Endothelial cell (in vitro differentiated cells): ENCODE data around the gene DDX3X. TPM values are rescaled to one million over a fixed set of nuclear protein-coding genes. Genes with fewer than 3 reads are reported as not detected.
"Not testable (repeated sequence)": the region's sequence is repeated elsewhere in the genome, so short reads cannot be mapped to it uniquely, and the experiment has no call there.

ENCODE experiments used
- DNase-seq: peaks from one replicate; pipeline ENCODE4 v3.0.0; 2021; ENCODE audit warnings: low spot score
- H3K27ac Mint-ChIP-seq: one replicate; pipeline ENCODE4 v1.8.0; 2021; ENCODE audit warnings: mixed read lengths, inconsistent platforms; ENCODE audit not compliant: unreplicated experiment
- H3K27me3 Mint-ChIP-seq: one replicate; pipeline ENCODE4 v1.8.0; 2021; ENCODE audit warnings: mild to moderate bottlenecking, moderate library complexity, mixed read lengths, inconsistent platforms; ENCODE audit not compliant: unreplicated experiment
- H3K36me3 Mint-ChIP-seq: one replicate; pipeline ENCODE4 v1.8.0; 2021; ENCODE audit warnings: mild to moderate bottlenecking, low read depth, mixed read lengths, inconsistent platforms; ENCODE audit not compliant: unreplicated experiment
- H3K4me1 Mint-ChIP-seq: one replicate; pipeline ENCODE4 v1.8.0; 2021; ENCODE audit warnings: mild to moderate bottlenecking, mixed read lengths, inconsistent platforms; ENCODE audit not compliant: unreplicated experiment
- H3K4me3 Mint-ChIP-seq: one replicate; pipeline ENCODE4 v1.8.0; 2021; ENCODE audit warnings: mild to moderate bottlenecking, mixed read lengths, inconsistent platforms; ENCODE audit not compliant: unreplicated experiment
- H3K9me3 Mint-ChIP-seq: one replicate; pipeline ENCODE4 v1.8.0; 2021; ENCODE audit warnings: mixed read lengths, inconsistent platforms; ENCODE audit not compliant: unreplicated experiment
- total RNA-seq: library from RNA; stranded (reverse); fragmentation: NEBNext Ultra II Directional; extraction: Animal tissue kit (Norgen Biotek cat#: 25700); gene quantifications from one replicate; pipeline ENCODE4 v1.2.1, GENCODE V29; 2021; ENCODE audit not compliant: unreplicated experiment
- TF ChIP-seq, protein P1 (sequence below): fragments of 200-600 bp; sonication (generic); IDR thresholded peaks from one replicate; pipeline ENCODE4 v1.5.0; 2021; ENCODE audit warnings: antibody characterized with exemption; ENCODE audit not compliant: unreplicated experiment

The DDX3X gene
- total RNA-seq, 1 donor from 2014 or later, result 265 TPM

DNA sequence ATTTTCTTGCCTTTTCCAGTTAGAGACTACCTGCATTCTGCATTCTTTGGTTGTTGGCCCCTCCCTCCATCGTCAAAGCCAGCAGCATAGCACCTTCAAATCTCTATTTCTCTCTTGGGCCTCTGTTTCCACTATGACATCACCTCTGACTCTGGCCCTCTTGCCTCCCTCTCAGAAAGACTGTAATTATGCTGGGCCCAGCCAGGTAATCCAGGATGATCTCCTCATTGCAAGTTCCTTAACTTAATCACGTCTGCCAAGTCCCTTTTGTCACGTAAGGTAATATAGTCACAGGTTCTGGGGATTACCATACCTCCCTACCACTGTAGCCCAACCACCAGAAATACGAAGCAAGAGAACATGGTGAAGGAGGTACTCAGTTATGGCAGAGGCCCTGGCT lies 73.9 kb downstream of the DDX3X start:
- DNase-seq, result no peak
- H3K4me1 Mint-ChIP-seq, result no peaks in the 10 kb centered on the region
- TF ChIP-seq, protein P1, sequence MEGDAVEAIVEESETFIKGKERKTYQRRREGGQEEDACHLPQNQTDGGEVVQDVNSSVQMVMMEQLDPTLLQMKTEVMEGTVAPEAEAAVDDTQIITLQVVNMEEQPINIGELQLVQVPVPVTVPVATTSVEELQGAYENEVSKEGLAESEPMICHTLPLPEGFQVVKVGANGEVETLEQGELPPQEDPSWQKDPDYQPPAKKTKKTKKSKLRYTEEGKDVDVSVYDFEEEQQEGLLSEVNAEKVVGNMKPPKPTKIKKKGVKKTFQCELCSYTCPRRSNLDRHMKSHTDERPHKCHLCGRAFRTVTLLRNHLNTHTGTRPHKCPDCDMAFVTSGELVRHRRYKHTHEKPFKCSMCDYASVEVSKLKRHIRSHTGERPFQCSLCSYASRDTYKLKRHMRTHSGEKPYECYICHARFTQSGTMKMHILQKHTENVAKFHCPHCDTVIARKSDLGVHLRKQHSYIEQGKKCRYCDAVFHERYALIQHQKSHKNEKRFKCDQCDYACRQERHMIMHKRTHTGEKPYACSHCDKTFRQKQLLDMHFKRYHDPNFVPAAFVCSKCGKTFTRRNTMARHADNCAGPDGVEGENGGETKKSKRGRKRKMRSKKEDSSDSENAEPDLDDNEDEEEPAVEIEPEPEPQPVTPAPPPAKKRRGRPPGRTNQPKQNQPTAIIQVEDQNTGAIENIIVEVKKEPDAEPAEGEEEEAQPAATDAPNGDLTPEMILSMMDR, result no peak
- H3K27me3 Mint-ChIP-seq, result peaks cover 2% of the 10 kb centered on the region
- H3K9me3 Mint-ChIP-seq, result no peaks in the 10 kb centered on the region
- no peak overlapping the region for H3K27ac Mint-ChIP-seq
- H3K36me3 Mint-ChIP-seq, result no peaks in the 10 kb centered on the region
- H3K4me3 Mint-ChIP-seq, result no peak overlapping the region

DNA sequence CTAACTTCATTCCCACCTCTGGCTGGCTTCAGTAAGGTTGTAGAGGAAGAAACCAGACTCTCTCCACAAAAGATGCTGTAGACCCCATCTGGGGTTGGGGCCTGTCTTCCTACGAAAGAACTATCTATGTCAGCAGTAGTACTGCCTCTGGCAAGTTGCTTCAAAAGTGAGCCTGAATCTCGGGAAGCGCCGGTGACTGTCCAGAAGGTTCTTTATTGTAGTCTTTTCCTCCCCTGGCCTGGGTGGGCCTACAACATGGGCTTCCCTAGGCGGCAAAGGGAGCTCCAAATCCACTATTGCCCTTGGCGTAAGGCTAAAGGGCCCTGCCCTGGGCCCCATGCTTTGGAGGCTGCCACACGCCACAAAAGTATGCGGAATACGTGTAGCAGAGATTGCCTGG lies 74.6 kb downstream of the DDX3X start:
- Mint-ChIP-seq H3K27me3 (peaks cover 2% of the 10 kb centered on the region), H3K4me1 (no peaks in the 10 kb centered on the region), H3K27ac (no peak overlapping the region), H3K4me3 (no peak overlapping the region), H3K36me3 (no peaks in the 10 kb centered on the region), H3K9me3 (no peaks in the 10 kb centered on the region)
- no peak for DNase-seq
- TF ChIP-seq, protein P1, result no peak

DNA sequence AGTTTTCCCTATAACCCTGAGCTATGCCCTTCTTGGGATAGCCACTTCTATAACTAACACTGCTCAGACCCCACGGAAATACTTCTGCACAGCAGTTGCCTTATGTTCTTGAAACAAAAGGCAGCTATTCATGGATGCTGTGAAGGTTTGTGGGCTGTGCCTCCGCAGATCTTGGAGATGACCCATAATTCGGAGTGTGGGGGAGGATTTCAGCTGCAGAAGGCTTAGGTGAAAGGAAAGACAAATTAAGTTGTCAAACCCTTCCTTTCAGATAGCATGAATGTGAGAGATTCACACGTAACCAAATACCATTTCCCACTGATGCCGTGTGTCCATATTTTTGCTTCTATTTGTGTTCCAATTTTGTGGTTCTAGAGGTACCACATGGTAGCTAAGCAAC lies 75.0 kb downstream of the DDX3X start:
- no peak overlapping the region for H3K27ac Mint-ChIP-seq
- no peaks in the 10 kb centered on the region for H3K4me1 Mint-ChIP-seq
- H3K9me3 Mint-ChIP-seq, result no peaks in the 10 kb centered on the region
- TF ChIP-seq, protein P1, result no peak
- no peak overlapping the region for H3K4me3 Mint-ChIP-seq
- H3K36me3 Mint-ChIP-seq, result no peaks in the 10 kb centered on the region
- no peak for DNase-seq
- H3K27me3 Mint-ChIP-seq, result peaks cover 2% of the 10 kb centered on the region

DNA sequence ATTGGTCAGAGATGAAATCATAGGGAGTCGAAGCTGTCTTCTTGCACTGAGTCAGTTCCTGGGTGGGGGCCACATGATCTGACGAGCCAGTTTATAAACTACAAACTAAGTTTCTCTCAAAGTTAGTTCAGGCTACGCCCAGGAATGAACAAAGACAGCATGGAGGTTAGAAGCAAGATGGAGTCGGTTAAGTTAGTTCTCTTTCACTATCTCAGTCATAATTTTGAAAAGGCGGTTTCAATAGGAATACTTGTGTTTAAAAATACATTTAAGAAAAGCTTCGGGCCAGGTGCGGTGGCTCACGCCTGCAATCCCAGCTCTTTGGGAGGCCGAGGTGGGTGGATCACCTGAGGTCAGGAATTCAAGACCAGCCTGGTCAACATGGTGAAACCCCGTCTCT lies 77.3 kb downstream of the DDX3X start:
- not testable (repeated sequence) for H3K4me3 Mint-ChIP-seq, H3K27ac Mint-ChIP-seq, H3K9me3 Mint-ChIP-seq, DNase-seq, H3K36me3 Mint-ChIP-seq, H3K27me3 Mint-ChIP-seq, H3K4me1 Mint-ChIP-seq

DNA sequence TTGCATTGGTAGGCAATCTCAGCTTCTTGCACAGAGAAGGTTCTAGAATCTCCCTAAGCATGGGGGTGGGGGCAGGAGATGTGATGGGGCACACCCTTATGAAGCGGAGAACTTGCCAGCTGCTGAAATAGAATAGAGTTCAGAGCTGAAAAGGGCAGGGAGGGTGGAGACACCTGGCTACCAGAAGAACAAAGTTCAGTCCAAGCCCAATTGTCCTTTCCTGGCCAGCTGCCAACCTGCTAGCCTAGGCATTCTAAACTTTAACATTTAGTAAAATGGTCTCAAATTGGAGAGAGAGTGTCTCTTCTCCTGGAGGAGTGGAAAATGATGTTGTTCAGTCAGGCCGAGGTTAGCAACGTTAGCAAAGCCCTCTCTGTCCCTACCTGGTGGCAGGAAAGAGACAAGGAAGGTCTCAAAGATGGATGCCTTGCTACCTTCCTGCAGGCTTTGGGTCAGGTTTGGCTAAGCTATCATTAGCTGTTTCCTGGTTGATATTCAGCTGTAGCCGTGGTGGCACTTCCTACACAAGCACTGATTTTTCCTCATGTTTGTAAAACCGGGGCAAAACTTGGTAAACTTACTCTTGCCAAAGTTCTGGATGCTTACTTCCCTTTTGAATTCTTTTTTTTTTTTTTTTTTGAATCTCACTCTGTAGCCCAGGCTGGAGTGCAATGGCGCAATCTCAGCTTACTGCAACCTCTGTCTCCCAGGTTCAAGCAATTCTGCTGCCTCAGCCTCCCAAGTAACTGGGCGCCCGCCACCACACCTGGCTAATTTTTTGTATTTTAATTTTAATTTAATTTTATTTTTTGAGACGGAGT lies 78.5 kb downstream of the DDX3X start:
- Mint-ChIP-seq H3K4me1 (no peaks in the 10 kb centered on the region), H3K9me3 (no peaks in the 10 kb centered on the region), H3K36me3 (no peaks in the 10 kb centered on the region), H3K27ac (no peak overlapping the region), H3K27me3 (peaks cover 2% of the 10 kb centered on the region), H3K4me3 (no peak overlapping the region)
- TF ChIP-seq, protein P1, result no peak
- no peak for DNase-seq

Other genes starting within 250 kb of the DDX3X start
- gene USP9X, start 248.7 kb upstream of the DDX3X start, total RNA-seq, result 72.9 TPM
- gene NYX, start 113.2 kb downstream of the DDX3X start, total RNA-seq, result not detected